SHP77 treated with DMSO at 0.1 percent for 48 hours (cell line): Measurements from ENCODE around the gene SAYSD1.
"Not testable (repeated sequence)": the region's sequence is repeated elsewhere in the genome, so short reads cannot be mapped to it uniquely, and the experiment has no call there.

ENCODE experiments used
- DNase-seq: peaks from one replicate; lab custom pipeline; 2025; lab: John Stamatoyannopoulos, UW

SAYSD1 gene

GRCh38 chr6:39114704-39115599 lies at the start of gene SAYSD1:
Gene SAYSD1, minus strand, starts transcription at chr6:39115186. Its CDS starts 97 bp downstream, at chr6:39115089.
- peak; percentile 88 for DNase-seq

- DNase-seq = no peak
These were observed 42.5 kb upstream of the SAYSD1 start for GRCh38 chr6:39157511-39157910.

- DNase-seq = no peak
These were observed 41.8 kb upstream of the SAYSD1 start for GRCh38 chr6:39156801-39157200.

GRCh38 chr6:39154705-39155104 lies 39.7 kb upstream of the SAYSD1 start:
- no peak for DNase-seq

- no peak for DNase-seq
These were observed 38.9 kb upstream of the SAYSD1 start for GRCh38 chr6:39153766-39154397.

- no peak for DNase-seq
These were observed 37.3 kb upstream of the SAYSD1 start for GRCh38 chr6:39152262-39152661.

- DNase-seq = no peak
These were observed 36.2 kb upstream of the SAYSD1 start for GRCh38 chr6:39151211-39151610.

- DNase-seq = no peak
These were observed 29.6 kb upstream of the SAYSD1 start for GRCh38 chr6:39144481-39145173.

GRCh38 chr6:39143238-39143930 lies 28.4 kb upstream of the SAYSD1 start:
- no peak for DNase-seq

GRCh38 chr6:39140556-39141167 lies 25.7 kb upstream of the SAYSD1 start:
- DNase-seq = no peak

GRCh38 chr6:39137245-39137644 lies 22.3 kb upstream of the SAYSD1 start:
- no peak for DNase-seq

- DNase-seq = not testable (repeated sequence)
These were observed 21.2 kb upstream of the SAYSD1 start for GRCh38 chr6:39136207-39136606.

- not testable (repeated sequence) for DNase-seq
These were observed 19.8 kb upstream of the SAYSD1 start for GRCh38 chr6:39134761-39135160.

GRCh38 chr6:39130691-39131090 lies 15.7 kb upstream of the SAYSD1 start:
- no peak for DNase-seq

- DNase-seq = no peak
These were observed 13.8 kb upstream of the SAYSD1 start for GRCh38 chr6:39128832-39129231.

- DNase-seq = no peak
These were observed 13.1 kb upstream of the SAYSD1 start for GRCh38 chr6:39128106-39128505.

GRCh38 chr6:39124114-39124513 lies 9.1 kb upstream of the SAYSD1 start:
- no peak for DNase-seq

- no peak for DNase-seq
These were observed 3.9 kb upstream of the SAYSD1 start for GRCh38 chr6:39118921-39119320.

GRCh38 chr6:39114388-39114703 lies 640 bp downstream of the SAYSD1 start:
- no peak for DNase-seq

- DNase-seq = no peak
These were observed 1.2 kb downstream of the SAYSD1 start for GRCh38 chr6:39113788-39114187.

GRCh38 chr6:39111280-39111679 lies 3.7 kb downstream of the SAYSD1 start:
- no peak for DNase-seq
